PC-3 (cell line): ENCODE measurements around the gene PAQR4.

Experiments
- CTCF ChIP-seq: fragments of 300-600 bp; sonication (generic); conservative IDR thresholded peaks from 2 replicates; pipeline ENCODE4 v1.5.1; 2017; ENCODE audit warnings: antibody characterized with exemption, low read depth, mild to moderate bottlenecking, low read length
- EZH2 ChIP-seq: fragments of 300-600 bp; sonication (generic); IDR thresholded peaks from one replicate; pipeline ENCODE4 v1.6.1; 2017; ENCODE audit warnings: antibody characterized with exemption, mild to moderate bottlenecking, low read length; ENCODE audit not compliant: unreplicated experiment
- EZH2phosphoT487 ChIP-seq: fragments of 300-600 bp; sonication (generic); IDR thresholded peaks from 2 replicates; pipeline ENCODE4 v1.6.1; 2018; ENCODE audit warnings: mild to moderate bottlenecking, antibody characterized with exemption, low read length, borderline replicate concordance

- TF ChIP-seq CTCF (no peak), EZH2 (no peak), EZH2phosphoT487 (no peak)
Measured at GRCh38 chr16:2971985-2972784, 3.0 kb downstream of the PAQR4 start.
